ENCODE results near the gene INF2. TPM values are rescaled to one million over a fixed set of nuclear protein-coding genes. Genes with fewer than 3 reads are reported as not detected.
A peak's percentile ranks its signal among the peaks of the same experiment; 100 is the strongest.

INF2 gene
- 30.6 and 91.0 TPM in 2 replicates for total RNA-seq (2011; cell fraction: chromatin; rRNA removed; ENCODE audit: low replicate concordance)
- 44.5 and 47.5 TPM in 2 replicates for total RNA-seq (2011; cell fraction: nucleolus; rRNA removed)
- 33.6 and 37.9 TPM in 2 replicates for total RNA-seq (2011; cell fraction: nucleoplasm; rRNA removed)
- total RNA-seq (2014; rRNA removed) (24.9 and 28.8 TPM in 2 replicates), total RNA-seq (2014; rRNA removed; fragmentation: Illumina TruSeq; extraction: Trizol) (2.8 and 4.4 TPM in 2 replicates), total RNA-seq (2015; rRNA removed; fragmentation: Illumina TruSeq; extraction: Trizol) (7.8 and 8.7 TPM in 2 replicates), total RNA-seq (2021) (30.7 and 31.3 TPM in 2 replicates), polyA plus RNA-seq (2011; rRNA removed) (8.3 and 13.8 TPM in 2 replicates), polyA plus RNA-seq (2014; fragmentation: Illumina TruSeq; extraction: Trizol) (7.2 and 12.4 TPM in 2 replicates), polyA plus RNA-seq (2014; fragmentation: Nextera tagmentation; extraction: Ambion mirVana) (1 to 10 TPM in 1 of 2 experiments, under 1 TPM in 1; 0.56 to 1.4 TPM), polyA plus RNA-seq (2014; rRNA removed) (26.2 and 28.2 TPM in 2 replicates), polyA minus RNA-seq (2011; rRNA and poly(A)+ RNA removed) (3.5 and 6.1 TPM in 2 replicates), Bru-seq, nascent RNA (percentile 54 among the genes with signal in this experiment), BruChase-seq, experiment 1, labeled RNA remaining after a 2-hour chase (percentile 47 among the genes with signal in this experiment), BruChase-seq, experiment 2, labeled RNA remaining after a 6-hour chase (percentile 47 among the genes with signal in this experiment)
- polyA plus RNA-seq (2011; cell fraction: cytosol; rRNA removed): 13.6 and 29.1 TPM in 2 replicates
- polyA plus RNA-seq (2011; cell fraction: nucleus; rRNA removed): 35.1 and 63.6 TPM in 2 replicates
- 15.0 and 19.9 TPM in 2 replicates for polyA plus RNA-seq (2012)
- polyA minus RNA-seq (2011; cell fraction: cytosol; rRNA and poly(A)+ RNA removed): 8.0 and 13.7 TPM in 2 replicates
- polyA minus RNA-seq (2011; cell fraction: nucleus; rRNA and poly(A)+ RNA removed): 9.4 and 12.0 TPM in 2 replicates
- long read RNA-seq, experiment 1, transcript INF2-204 (5 exons, 1,689 nt): major isoform, 32 of 85 reads
- long read RNA-seq, experiment 1, partial matches to known transcripts: 39 of 85 reads
- long read RNA-seq, experiment 1, other reads (novel, unspliced or antisense): 14 of 85 reads
- long read RNA-seq, experiment 2, transcript INF2-204 (5 exons, 1,689 nt): major isoform, 22 of 54 reads
- long read RNA-seq, experiment 2, partial matches to known transcripts: 17 of 54 reads
- long read RNA-seq, experiment 2, other reads (novel, unspliced or antisense): 15 of 54 reads
- long read RNA-seq, experiment 3, transcript INF2-204 (5 exons, 1,689 nt): major isoform, 23 of 26 reads
- long read RNA-seq, experiment 3, partial matches to known transcripts: 0 of 26 reads
- long read RNA-seq, experiment 3, other reads (novel, unspliced or antisense): 3 of 26 reads

DNA sequence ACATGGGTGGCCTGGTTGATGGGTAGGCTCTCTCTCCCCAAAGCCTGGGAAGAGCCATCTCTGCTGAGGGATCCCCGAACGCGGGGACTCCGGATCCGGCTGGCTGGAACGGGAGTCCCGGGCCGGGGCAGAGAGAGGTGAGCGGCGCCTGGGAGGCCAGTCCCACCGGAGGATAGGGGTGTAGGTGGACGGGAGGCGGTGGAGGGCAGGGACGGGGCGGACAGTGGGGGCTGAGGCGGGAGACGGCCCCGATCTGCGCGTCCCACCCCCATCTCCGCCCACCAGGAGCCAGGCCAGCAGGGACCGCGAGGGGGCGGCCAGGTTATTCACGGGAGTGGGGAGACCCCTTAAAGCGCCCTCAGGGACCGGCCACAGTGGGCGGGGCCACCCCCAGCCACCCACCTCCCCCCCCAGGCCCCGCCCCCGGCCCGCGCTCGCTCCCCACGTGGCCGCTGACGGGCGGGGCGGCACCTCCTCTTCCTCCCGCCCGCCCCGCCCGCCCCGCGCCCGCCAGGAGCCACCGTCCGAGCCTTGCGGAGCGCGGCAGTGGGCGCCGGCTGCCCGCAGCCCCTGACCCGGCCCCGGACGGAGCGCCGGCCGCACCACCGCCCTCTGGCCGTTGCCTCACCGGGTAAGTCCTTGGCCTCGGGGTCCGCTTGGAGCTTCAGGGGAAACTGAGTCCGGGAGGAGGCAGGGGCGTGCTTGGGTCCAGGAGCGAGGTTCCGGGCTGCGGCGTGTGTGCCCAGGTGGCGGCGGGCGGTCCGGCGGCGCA lies at the start of gene INF2:
Gene INF2 (plus strand): TSS at position 510 of the 772 bp plus-strand sequence. CDS start 11,748 bp downstream, outside the sequence.
- H3K27me3 ChIP-seq (ENCODE audit: control insufficient read depth in 2 of 2, insufficient read depth in 2 of 2, low read length in 2 of 2): no peaks in the 10 kb centered on the region
- DNase-seq (ENCODE audit: extremely low read depth in 1 of 4, low spot score in 3 of 4) (peak; percentile 72 to 91 (median 91)), FAIRE-seq (no peak), ATAC-seq (peak; percentile 84)
- H3K9ac ChIP-seq (ENCODE audit: insufficient read depth in 1 of 2, low read depth in 2 of 2, low read length in 2 of 2): peak within 1 kb of the TSS; percentile 69 to 91
- H3K4me2 ChIP-seq (ENCODE audit: insufficient read depth, low read length): peak within 1 kb of the TSS; percentile 66
- no peaks in the 10 kb centered on the region for H3K9me1 ChIP-seq (ENCODE audit: control insufficient read depth, insufficient read depth, low read length)
- H3K9me3 ChIP-seq (replicated peaks; ENCODE audit: control insufficient read depth, insufficient read depth, low read depth, low read length): no peaks in the 10 kb centered on the region
- BruUV-seq (replicated peaks): no TSS peak
- ChIA-PET CTCF (ENCODE audit: low intra/inter-chr PET ratio) (no interaction called here), POLR2A (no interaction called here)
- H4K20me1 ChIP-seq (replicated peaks; ENCODE audit: control insufficient read depth, insufficient read depth, low read length): no peaks in the 10 kb centered on the region; the same call in 1 of the 2 replicates
- H3K4me1 ChIP-seq (replicated peaks in 1 of 2; ENCODE audit: control insufficient read depth in 2 of 2, insufficient read depth in 2 of 2, low read length in 2 of 2): peaks cover 5 to 74% of the 10 kb centered on the region in 2 experiments; a peak in 4 of 5 replicates
- 5% methylated on average over 16 of the region's 76 CpGs for WGBS (ENCODE audit: insufficient coverage, low coverage, missing lambda C conversion rate)
- H3K27ac ChIP-seq (ENCODE audit: extremely low read depth, low read depth, low read length): peak within 1 kb of the TSS; percentile 68
- peaks cover 22% of the 10 kb centered on the region; the same call in 2 of the 3 replicates for H3K36me3 ChIP-seq (ENCODE audit: control insufficient read depth, insufficient read depth, low read length)
- intact Hi-C loops (cut with micrococcal nuclease) (no loop called here), in situ Hi-C loops (cut with MboI) (no loop called here)
- H3K79me2 ChIP-seq (ENCODE audit: control insufficient read depth, insufficient read depth, low read length): peaks cover 31% of the 10 kb centered on the region
- peak within 1 kb of the TSS; percentile 71 for H2AFZ ChIP-seq (ENCODE audit: low read depth, low read length)
- H3K4me3 ChIP-seq: peak within 1 kb of the TSS; percentile 61
- TF ChIP-seq PCBP1 (IDR thresholded peaks at IDR 0.05; ENCODE audit: low read depth, low read length, poor library complexity, severe bottlenecking) (peak; percentile 16), TBP (optimal IDR thresholded peaks at IDR 0.05; ENCODE audit: low read depth, low read length) (peak; percentile 3), RBFOX2 (IDR thresholded peaks at IDR 0.05; ENCODE audit: low read depth, low read length) (peak; percentile 44; the same call in 1 of the 2 replicates), SNIP1 (IDR thresholded peaks at IDR 0.05; ENCODE audit: low read depth) (no peak), RBBP5 (IDR thresholded peaks at IDR 0.05; ENCODE audit: borderline replicate concordance, insufficient read depth, low read length, poor library complexity, severe bottlenecking) (peak; percentile 40), ZNF133 (CRISPR knock-in tag; IDR thresholded peaks at IDR 0.05) (no peak), SIN3B (IDR thresholded peaks at IDR 0.05; ENCODE audit: low read depth) (peak; percentile 31; the same call in 1 of the 2 replicates)
- TF ChIP-seq, protein P1, sequence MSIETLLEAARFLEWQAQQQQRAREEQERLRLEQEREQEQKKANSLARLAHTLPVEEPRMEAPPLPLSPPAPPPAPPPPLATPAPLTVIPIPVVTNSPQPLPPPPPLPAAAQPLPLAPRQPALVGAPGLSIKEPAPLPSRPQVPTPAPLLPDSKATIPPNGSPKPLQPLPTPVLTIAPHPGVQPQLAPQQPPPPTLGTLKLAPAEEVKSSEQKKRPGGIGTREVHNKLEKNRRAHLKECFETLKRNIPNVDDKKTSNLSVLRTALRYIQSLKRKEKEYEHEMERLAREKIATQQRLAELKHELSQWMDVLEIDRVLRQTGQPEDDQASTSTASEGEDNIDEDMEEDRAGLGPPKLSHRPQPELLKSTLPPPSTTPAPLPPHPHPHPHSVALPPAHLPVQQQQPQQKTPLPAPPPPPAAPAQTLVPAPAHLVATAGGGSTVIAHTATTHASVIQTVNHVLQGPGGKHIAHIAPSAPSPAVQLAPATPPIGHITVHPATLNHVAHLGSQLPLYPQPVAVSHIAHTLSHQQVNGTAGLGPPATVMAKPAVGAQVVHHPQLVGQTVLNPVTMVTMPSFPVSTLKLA (conservative IDR thresholded peaks at IDR 0.05): 0 out of 4 replicates have a peak, but pooled peaks of 1 of the 2 experiments have one; percentile 26

Measured in K562 (cell line).